Stimulated activated CD8-positive, alpha-beta memory T cell treated with anti-CD3 and anti-CD28 coated beads, Interleukin-2, amount 100 ng/mL, for 48 hours (primary cell): ENCODE results near the gene STAC3.
A peak's percentile ranks its signal among the peaks of the same experiment; 100 is the strongest.

ENCODE experiments used
- DNase-seq, 2 donors: peaks; one replicate each; pipeline ENCODE4 v3.0.0-alpha.2; 2020; ENCODE audit warnings: low read depth in 2 of 2

STAC3 gene

DNA sequence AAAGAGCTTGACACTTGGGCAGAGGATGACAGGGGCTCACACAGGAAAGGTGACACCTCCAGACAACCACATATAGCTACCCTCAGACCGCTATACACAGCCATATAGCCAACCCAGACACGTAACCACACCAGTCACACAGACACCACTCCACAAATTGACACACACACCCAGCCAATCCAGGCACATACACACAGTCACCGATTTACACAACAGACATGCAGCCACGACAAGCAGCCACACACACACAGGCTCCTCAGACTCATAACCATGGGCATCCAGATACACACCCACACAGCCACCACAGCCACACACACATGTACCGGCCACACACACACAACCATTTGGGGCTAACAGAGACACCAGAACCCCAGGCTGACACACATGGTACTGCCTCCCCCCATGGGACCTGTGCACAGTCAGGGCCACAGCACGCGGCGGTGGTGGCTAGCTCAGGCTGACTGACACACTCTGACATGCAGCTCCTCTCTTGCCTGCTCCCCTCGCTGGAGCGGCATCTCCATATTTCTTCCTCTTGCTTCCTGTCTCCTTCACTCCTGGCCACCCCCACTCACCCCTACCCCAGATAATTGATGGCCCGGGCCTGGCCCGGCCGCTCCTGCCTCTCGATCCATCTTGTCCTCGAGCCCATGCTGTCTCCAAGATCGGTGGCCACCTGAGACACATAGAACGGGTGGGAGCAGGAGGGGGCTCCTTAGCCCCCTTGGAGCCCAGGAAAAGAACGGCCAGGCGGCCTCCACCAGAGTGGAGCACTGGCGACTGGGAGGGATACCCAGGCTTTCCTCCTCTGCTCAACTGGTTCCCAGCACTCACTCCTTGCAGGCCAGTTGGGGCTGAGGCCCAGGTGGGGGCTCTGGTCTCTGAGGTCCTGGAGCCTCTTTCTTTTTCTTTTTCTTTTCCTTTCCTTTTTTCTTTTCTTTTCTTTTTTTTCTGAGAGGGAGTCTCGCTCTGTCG, 27.5 kb downstream of the STAC3 start:
- no peak for DNase-seq

DNA sequence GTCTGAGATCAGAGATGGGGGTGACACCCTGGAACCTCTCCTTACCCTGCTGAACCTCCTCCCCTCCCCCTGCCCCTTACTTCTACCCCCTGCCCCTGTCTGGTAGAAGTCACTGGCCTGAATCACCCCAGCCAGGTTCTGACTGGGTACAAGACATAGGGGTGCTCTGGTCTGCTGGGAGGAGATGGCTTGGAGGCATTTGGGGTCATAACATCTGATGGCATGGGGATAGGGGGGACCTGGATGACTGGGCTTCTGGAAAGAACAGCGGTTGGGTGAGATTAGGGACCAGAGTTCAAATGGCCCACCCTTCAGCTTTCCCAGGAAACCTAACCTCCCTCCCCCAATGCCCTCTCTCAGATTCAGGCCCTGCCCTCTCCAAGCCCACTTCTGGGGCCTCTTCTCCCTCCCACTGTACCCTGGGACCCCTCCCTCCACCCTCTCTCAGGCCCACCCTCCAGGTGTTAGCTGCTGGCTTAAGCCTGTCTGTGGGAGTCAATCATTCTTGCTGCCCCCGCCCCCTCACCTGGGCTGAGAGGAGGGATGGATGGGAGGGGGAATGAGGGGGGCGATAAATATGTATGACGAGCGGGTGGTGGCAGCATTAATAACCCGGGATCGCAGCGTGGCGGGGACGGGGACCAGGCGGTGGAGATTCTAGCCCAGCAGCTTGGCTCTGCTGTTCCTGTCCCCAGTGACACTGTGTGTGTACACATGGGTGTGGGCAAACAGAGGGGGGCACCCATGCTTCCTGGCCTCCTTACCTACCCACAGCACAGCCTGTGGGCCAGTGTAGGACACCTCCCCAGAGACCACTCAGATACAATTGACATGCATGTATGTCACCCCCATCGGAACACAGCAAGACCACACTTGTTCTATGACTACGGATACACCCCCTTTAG, 28.4 kb downstream of the STAC3 start:
- no peak for DNase-seq

DNA sequence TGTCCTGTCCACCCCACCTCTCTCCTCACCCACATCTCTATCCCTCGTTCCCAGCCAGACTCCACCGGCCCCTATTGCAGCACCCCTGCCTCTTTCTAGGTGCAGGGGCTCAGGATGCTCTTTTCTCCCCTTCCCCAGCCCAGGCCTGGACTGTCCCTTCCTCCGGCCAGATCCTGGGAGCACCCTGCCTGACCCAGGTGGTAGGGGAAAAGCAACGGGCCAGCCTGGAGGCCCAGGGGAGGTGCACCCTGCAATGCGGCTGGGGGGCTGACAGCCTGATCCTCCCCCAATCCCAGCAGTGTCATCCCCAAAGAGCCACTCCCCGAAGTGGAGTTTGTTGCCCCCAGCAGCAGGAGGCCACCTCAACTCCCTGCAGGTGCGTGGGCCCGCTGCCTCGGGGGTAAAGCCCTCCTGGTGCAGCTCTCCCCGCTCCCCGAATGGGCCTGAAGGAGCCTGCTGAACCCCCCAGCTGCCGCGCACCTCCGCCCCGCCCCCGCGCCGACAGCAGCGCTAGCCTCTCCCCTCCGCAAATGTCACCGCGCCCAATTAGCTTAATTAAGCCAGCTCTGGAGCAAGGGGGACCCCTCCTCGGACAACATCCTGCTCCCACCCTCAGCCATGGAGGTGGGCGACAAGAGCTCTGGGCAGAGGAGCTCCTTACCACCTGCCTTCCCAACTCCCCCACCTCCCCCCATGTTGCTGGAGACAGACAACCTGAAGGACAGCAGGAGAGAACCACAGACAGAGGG, 29.6 kb downstream of the STAC3 start:
- no peak for DNase-seq

DNA sequence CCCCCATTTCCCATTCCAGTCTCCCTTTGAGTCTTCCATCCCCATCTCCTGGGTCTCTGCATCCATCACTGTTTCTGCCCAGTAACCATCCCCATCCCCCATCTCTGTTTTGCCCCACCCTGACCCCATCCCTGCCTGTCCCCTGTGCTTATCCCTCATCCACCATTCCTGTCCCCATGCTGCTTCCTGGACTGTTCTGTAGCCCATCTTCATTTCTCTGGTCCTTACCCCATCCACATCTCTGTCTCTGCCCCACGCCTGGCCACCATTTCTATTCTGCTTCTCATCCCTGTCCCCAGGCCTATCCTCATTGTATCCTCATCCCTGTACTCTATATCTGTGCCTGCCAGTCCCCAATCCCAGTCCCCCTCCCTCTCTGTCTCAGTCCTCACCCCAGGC, 30.2 kb downstream of the STAC3 start:
- DNase-seq = no peak

DNA sequence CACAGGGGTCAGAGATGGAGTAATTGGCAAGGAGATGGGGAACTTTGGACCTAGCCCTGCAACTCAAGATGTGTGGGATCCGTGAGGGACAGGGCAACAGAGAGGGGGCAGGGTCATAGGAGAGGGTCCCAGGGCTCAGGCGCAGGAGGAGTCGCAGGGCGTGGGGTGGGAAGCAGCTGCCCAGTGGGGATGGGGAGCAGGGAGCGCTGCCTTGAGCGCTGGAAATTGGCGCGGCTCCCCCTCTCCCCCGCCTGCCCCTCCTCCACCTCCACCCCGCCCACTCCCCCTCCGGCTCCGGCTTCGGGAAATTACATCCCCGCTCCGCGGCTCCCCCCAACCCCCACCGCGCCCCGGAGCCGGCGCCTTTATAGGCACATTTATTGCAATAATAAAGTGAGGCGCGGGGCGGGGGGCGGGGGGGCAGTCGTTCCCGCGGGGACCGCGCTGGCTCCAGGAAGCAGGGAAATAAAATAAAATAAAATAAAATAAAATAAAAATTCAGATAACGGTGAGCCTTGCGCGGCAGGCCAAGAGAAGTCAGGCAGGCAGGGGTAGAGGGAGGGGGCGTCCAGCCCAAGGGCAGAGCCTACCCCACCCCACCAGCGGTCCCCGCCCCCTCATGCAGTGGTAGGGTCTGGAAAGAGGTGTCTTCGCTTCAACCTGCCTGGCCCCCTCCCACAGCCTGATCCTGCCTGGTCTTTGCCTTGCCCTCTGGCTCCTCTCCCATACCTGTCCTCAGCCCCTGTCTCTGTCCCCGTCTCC, 30.8 kb downstream of the STAC3 start:
- no peak for DNase-seq

DNA sequence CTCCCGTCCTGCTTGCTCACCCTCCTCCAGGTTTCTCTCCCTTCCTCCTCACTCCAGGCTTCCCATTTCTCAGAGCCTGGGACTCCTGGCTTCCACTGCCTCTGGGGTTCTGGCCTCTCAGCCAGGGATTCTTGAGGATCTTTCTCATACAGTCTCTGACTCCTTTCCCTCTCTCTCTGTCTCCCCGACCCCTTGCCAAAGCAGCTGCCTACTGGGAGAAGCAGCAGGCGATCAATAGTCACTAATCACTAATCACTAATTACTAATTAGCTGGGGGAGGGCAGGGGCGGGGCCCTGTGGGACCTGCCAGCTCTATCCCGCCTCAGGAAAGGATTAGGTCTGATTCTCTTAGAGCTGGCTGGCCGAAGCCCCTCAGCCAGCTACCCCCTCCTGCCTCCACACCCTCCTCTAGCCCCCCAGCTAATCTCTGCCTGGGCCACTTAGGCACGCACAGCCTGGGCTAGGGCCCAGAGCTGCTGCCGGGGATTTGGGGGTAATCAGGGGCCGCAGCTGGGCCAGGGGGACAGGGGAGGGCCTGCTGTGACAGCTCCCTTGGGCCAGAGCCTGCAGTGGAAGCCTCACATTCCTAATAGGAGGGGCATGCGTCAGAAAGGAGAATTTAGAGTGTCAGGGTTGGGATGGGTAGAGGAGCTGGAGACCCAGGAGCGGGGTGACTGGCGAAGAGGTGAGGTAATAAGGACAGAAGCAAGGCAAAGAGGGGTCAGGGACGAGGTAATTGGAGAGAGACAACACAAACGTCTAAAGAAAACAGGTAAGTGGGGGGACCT, 31.6 kb downstream of the STAC3 start:
- DNase-seq = no peak

DNA sequence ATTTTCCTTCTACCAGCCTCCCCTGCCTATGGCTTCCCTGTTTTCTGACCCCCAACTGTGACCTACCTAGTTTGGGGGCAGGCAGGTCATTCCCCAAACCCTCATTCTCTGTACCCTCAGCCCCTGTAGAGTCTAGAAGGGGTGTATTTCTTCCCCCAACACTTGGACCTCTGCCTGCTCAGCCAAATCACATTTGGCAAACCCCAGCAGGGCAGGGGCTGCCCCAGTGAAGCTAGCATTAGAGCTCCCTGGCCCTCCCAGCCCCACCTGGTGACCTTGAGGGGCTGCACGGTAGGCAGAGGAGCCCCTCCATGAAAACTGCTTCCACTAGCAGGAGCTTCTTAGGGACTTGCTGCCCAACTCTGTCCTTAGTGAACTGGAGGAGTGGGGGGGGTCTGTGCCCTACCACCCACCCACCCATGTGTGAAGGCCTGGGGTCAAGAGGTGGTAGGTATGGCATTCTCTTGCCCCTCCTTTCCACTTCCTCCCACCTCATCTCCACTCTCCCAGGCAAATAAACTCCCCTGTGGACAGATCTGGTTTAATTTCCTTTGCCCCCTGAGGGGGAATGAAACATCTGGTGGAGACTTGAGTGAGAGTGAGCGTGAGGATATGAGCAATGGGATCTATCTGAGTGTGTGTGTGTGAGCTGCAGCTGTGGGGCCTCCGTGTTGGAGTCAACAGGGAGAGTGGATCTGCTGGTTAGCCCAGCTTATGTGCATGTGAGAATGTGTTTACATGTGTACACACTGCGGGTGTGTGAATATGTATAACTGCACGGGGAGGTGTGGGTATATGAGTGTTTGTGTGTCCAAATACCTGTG, 32.7 kb downstream of the STAC3 start:
- no peak for DNase-seq

DNA sequence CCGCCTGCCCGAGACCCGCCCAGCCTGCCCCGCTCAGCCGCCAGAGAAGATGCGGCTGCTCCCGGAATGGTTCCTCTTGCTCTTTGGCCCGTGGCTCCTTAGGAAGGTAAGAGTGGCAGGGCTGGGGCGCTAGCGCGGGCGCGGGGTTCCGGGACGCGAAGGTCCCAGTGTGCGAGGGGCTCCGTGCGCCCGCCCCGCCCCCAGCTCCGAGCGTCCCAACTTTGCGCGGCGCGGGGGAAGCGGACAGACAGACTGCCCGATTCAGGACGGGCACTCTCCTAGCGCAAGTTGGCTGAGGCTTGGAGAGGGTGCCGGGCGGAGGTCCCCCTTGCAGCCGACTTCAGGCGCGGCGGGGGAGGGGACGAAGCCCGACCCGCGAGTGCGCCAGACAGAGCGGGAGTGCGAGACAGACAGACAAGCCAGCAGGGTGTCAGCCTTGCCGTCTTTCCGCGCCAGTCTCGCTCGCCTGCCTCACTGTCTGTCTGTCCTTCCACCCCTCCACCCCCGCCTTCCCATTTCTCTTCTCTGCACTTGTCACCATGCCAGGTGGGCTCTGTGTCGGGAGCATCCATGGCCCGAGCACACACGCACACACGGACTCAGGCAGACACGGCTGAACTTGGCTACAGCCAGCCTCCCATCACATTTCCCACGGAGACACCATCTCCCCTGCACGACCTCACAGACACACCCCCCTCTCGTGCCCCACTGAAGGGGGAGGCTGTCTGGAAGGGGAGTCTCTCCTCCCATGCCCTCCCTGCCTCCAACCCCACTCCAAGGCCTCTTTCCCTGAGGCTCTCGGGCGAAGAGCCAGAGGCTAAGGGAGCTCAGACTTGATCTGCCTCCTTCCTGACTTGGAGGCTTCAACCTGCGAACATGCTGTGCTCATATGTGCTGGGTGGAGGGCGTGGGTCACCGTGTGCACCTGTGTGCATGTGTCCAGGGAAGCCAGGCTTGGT, 33.8 kb downstream of the STAC3 start:
- no peak for DNase-seq

DNA sequence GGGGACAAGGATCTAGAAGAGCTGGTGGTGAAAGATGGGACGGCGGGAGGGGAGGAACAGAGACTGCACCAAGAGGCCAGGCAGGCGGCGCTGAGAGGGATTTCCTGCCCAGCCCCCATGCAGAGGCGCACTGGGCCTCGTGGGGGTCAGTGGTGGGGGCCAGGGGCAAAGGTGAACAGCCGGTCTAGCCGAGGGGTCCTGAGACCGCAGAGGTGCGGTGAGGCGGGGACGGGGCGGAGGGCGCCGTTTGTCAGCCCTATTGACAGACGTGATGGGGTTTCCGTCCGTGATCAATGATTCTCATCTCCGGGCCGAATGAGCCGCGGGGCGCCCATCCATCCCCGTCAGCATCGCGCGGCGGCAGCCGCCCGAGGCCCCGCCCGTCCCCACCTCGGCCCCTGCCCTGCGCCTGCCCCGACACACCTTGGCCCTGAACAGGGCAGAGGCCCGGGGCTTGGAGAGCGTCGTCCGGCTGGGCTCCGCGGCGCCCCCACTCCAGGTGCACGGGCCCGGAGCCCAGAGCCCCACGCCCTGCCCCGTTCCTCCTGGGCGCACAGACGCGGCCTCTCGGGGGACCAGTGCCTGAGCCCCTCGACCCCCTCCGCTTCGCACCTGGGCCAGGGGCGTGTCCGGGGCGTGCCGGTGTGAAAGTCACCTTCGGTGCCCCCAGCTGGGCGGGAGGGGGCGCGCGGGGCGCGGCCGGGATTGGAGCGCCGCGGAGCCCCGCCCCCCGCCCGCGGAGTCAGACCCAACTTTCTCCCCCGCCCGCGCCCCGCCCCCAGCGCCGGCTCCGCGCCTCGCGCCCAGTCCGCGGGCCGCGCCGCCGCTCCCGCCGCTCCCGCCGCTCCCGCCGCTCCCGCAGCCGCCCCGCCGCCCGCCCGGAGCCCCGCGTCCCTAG, 34.7 kb downstream of the STAC3 start, which contains the start of gene NXPH4:
Gene NXPH4 (plus strand): TSS at position 781 of the 898 bp plus-strand sequence. CDS start 176 bp downstream, outside the sequence.
- no peak for DNase-seq

DNA sequence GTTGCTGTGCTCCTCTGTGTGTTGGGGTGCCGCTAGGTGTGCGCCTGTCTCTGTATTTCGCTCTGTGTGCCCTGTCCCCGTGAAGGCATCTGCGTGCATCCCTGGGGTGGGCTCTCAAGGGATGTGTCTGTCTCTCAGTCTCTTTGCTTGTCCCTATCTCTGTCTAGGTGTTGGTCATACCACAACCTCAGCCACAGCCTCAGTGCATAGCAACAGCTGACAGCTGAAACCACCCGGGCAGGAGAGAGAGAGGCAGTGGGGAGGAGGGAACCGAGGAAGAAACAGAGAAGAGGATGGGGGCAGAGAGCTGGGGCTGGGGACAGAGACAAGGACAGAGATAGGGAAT, 35.3 kb downstream of the STAC3 start:
- DNase-seq = no peak

DNA sequence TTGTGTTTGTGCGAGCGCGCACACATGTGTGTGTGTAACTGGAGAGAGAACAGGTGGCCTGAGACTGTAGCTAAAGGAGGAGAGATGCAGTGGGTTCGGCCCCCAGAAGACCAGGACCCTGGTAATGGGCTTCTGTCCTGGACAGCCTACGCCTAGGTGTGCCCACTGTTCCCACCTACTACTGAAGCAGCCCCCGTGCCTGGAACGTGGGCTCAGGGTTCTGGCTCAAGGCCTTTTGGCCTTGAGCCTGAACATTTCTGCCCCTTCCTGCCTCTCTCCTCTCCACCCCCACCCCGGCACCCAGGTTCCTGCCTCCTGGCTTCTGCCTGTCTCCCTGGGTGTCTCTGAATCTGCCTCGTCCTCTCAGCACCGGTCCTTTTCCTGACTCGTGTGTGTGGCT, 35.9 kb downstream of the STAC3 start:
- no peak for DNase-seq

DNA sequence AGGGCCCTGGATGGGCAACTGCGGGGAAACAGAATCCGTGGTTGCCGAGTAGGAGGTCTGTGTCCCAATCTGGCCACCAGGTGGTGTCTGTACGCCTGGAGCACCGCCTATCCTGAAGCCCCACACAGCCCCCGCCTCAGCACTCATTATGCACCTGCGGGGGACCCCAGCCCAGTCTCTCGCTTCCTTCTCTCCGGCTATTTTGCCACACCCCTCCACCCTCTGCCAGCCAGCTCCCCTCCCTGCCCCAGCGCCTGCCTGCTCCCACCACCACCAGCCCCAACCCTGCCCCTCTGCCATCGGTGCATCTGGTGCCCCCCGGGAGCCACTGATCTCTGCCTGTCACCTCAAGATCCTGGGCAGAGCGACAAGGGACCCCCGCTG, 36.6 kb downstream of the STAC3 start:
- DNase-seq = peak in 1 of 2 donors; percentile 60

DNA sequence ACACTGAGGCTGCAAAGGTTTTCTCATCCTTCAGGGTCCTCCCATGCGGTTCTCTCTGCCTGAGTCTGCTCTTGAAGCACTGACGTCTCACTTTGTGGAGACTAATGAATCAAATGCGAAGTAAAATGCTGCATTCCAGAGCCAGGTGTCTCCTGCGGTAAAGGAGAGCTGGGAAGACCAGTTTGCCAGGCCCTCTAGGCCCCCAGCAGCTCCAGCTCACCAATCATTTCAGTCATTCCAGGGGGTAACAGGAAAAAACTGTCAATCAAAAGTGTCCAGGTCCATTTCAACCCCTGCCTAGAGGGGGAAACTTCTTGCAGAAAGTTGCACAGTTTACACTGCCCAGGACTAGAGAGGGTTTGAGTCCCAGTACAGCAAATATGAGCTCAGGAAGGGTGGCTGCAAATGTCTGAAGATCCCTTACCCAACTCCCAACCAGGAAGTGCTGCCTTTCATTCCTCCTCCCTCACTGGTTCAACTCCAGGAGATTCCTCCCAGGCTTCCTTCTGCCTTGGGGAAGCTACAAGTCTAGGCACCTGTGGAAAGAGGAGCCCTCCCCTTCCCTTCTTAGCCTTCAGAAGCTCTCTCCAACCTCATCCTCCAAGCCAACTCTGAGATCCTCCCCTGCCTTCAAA, 37.1 kb downstream of the STAC3 start:
- no peak for DNase-seq

DNA sequence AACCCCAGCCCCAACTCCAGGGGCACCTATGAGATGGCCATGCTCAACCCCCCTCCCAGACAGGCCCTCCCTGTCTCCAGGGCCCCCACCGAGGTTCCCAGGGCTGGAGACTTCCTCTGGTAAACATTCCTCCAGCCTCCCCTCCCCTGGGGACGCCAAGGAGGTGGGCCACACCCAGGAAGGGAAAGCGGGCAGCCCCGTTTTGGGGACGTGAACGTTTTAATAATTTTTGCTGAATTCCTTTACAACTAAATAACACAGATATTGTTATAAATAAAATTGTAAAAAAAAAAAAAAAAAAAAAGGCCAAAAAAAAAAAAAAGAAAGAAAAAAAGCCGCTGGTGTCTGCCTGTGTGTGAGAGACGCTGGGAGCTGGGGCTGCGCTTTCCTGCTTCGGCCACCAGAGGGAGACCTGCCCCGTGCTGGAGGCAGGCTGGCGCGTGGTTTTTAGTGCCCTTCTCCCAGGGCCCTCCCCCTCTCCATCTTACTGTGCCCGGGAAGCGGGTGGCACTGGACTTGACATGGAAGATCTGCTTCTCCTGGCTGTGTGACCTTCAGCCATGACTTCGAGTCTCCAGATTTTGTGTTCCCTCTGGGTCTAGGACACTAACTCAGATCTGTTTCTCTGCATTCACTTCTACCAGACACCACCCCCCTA, 37.8 kb downstream of the STAC3 start:
- peak; percentile 65 to 78 for DNase-seq

DNA sequence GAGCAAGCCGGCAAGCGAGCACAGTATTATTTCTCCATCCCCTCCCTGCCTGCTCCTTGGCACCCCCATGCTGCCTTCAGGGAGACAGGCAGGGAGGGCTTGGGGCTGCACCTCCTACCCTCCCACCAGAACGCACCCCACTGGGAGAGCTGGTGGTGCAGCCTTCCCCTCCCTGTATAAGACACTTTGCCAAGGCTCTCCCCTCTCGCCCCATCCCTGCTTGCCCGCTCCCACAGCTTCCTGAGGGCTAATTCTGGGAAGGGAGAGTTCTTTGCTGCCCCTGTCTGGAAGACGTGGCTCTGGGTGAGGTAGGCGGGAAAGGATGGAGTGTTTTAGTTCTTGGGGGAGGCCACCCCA, 38.3 kb downstream of the STAC3 start:
- no peak for DNase-seq
